Measurements from ENCODE around the gene EPHA4.

Gene EPHA4

GRCh38 chr2:221460136-221460535 lies 112.0 kb downstream of the EPHA4 start:
- DNase-seq (ENCODE audit: low spot score): no peak
- TF ChIP-seq CTCF (IDR thresholded peaks at IDR 0.05; ENCODE audit: extremely low read depth, insufficient read depth, missing control alignments): no peak
- in situ Hi-C loops (cut with MboI; ENCODE audit: low pct_unique_long_range_greater_than_20kb, low sequenced_read_pairs, unreplicated experiment): no loop called here

- DNase-seq (ENCODE audit: low spot score): no peak
- in situ Hi-C loops (cut with MboI; ENCODE audit: low pct_unique_long_range_greater_than_20kb, low sequenced_read_pairs, unreplicated experiment): no loop called here
- TF ChIP-seq CTCF (IDR thresholded peaks at IDR 0.05; ENCODE audit: extremely low read depth, insufficient read depth, missing control alignments): no peak
Observed at GRCh38 chr2:221458578-221458977, 113.5 kb downstream of the EPHA4 start.

GRCh38 chr2:221455214-221455613 lies 116.9 kb downstream of the EPHA4 start:
- DNase-seq (ENCODE audit: low spot score): no peak
- TF ChIP-seq CTCF (IDR thresholded peaks at IDR 0.05; ENCODE audit: extremely low read depth, insufficient read depth, missing control alignments): no peak
- in situ Hi-C loops (cut with MboI; ENCODE audit: low pct_unique_long_range_greater_than_20kb, low sequenced_read_pairs, unreplicated experiment): no loop called here

- TF ChIP-seq CTCF (IDR thresholded peaks at IDR 0.05; ENCODE audit: extremely low read depth, insufficient read depth, missing control alignments): no peak
- in situ Hi-C loops (cut with MboI; ENCODE audit: low pct_unique_long_range_greater_than_20kb, low sequenced_read_pairs, unreplicated experiment): no loop called here
- no peak for DNase-seq (ENCODE audit: low spot score)
Observed at GRCh38 chr2:221454459-221455105, 117.5 kb downstream of the EPHA4 start.

GRCh38 chr2:221451862-221452788 lies 120.0 kb downstream of the EPHA4 start:
- no peak for DNase-seq (ENCODE audit: low spot score)
- no peak for TF ChIP-seq CTCF (IDR thresholded peaks at IDR 0.05; ENCODE audit: extremely low read depth, insufficient read depth, missing control alignments)
- in situ Hi-C loops (cut with MboI; ENCODE audit: low pct_unique_long_range_greater_than_20kb, low sequenced_read_pairs, unreplicated experiment): no loop called here

- no peak for DNase-seq (ENCODE audit: low spot score)
- in situ Hi-C loops (cut with MboI; ENCODE audit: low pct_unique_long_range_greater_than_20kb, low sequenced_read_pairs, unreplicated experiment): no loop called here
- TF ChIP-seq CTCF (IDR thresholded peaks at IDR 0.05; ENCODE audit: extremely low read depth, insufficient read depth, missing control alignments): no peak
Observed at GRCh38 chr2:221450280-221450679, 121.8 kb downstream of the EPHA4 start.

All from GM13977 (cell line).